Mammary epithelial cell (primary cell): ENCODE data around the gene MSI2.

Experiments used
- EZH2 ChIP-seq: IDR thresholded peaks from 2 replicates; pipeline ENCODE4 v1.6.1; 2012; ENCODE audit warnings: low read length, inconsistent platforms, borderline replicate concordance
- TF ChIP-seq, protein P1 (sequence below), 2 donors: IDR thresholded peaks in 1 of 2; conservative IDR thresholded peaks in 1 of 2; 2 replicates each; pipeline ENCODE4 v1.5.1; 2011 to 2012; ENCODE audit warnings: inconsistent platforms in 2 of 2, low read length in 2 of 2, mild to moderate bottlenecking in 2 of 2, control low read depth in 1 of 2, low read depth in 1 of 2; ENCODE audit not compliant: insufficient read depth in 1 of 2; ENCODE audit errors: extremely low read depth in 1 of 2

DNA sequence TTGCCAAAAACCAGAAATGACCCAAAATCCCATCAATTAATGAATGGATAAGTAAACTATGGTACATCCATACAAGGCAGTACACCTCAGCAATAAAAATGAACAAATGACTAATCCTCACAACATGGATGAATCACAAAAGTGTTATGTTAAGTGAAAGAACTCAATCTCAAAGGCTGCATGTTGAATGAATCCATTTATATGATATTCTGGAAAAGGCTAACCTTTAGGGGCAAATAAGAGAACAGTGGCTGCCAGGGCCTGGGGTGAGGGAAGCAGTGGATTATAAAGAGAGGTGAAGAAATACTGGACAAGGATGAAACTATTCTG is 46.1 kb upstream of the MSI2 start:
- TF ChIP-seq, protein P1, sequence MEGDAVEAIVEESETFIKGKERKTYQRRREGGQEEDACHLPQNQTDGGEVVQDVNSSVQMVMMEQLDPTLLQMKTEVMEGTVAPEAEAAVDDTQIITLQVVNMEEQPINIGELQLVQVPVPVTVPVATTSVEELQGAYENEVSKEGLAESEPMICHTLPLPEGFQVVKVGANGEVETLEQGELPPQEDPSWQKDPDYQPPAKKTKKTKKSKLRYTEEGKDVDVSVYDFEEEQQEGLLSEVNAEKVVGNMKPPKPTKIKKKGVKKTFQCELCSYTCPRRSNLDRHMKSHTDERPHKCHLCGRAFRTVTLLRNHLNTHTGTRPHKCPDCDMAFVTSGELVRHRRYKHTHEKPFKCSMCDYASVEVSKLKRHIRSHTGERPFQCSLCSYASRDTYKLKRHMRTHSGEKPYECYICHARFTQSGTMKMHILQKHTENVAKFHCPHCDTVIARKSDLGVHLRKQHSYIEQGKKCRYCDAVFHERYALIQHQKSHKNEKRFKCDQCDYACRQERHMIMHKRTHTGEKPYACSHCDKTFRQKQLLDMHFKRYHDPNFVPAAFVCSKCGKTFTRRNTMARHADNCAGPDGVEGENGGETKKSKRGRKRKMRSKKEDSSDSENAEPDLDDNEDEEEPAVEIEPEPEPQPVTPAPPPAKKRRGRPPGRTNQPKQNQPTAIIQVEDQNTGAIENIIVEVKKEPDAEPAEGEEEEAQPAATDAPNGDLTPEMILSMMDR (conservative IDR thresholded peaks at IDR 0.05 in 1 of 2, IDR thresholded peaks at IDR 0.05 in 1 of 2; ENCODE audit: extremely low read depth in 1 of 2, insufficient read depth in 1 of 2, low read depth in 1 of 2, low read length in 2 of 2): no peak
- TF ChIP-seq EZH2: no peak
